BE2C (cell line): Measurements from ENCODE around the gene BEND7.

ENCODE experiments used
- DNase-seq: peaks from one replicate; pipeline ENCODE4 v3.0.0-alpha.2; 2020
- H3K27me3 ChIP-seq: fragments of 250-450 bp; sonication (Bioruptor Pico); 2 replicates; pipeline ENCODE4 v1.5.1; 2020; ENCODE audit warnings: mild to moderate bottlenecking
- H3K36me3 ChIP-seq: fragments of 250-450 bp; sonication (Bioruptor Pico); 2 replicates; pipeline ENCODE4 v1.5.1; 2020; ENCODE audit warnings: mild to moderate bottlenecking
- H3K4me1 ChIP-seq: fragments of 250-450 bp; sonication (Bioruptor Pico); 2 replicates; pipeline ENCODE4 v1.5.1; 2020
- H3K4me3 ChIP-seq: 2 replicates; pipeline ENCODE4 v1.5.1; 2011; ENCODE audit warnings: low read depth, low read length
- H3K9me3 ChIP-seq: fragments of 250-450 bp; sonication (Bioruptor Pico); 2 replicates; pipeline ENCODE4 v1.5.1; 2020
- CTCF ChIP-seq: IDR thresholded peaks from 2 replicates; pipeline ENCODE4 v1.5.1; 2012; ENCODE audit warnings: mild to moderate bottlenecking, low read depth, low read length

The BEND7 gene

GRCh38 chr10:13399752-13400151, 129.1 kb downstream of the BEND7 start:
- no peaks in the 10 kb centered on the region for H3K9me3 ChIP-seq
- H3K4me3 ChIP-seq: no peak overlapping the region
- H3K27me3 ChIP-seq: no peaks in the 10 kb centered on the region
- H3K4me1 ChIP-seq: no peaks in the 10 kb centered on the region
- no peaks in the 10 kb centered on the region for H3K36me3 ChIP-seq
- DNase-seq: no peak
- TF ChIP-seq CTCF: no peak

- H3K4me1 ChIP-seq: no peaks in the 10 kb centered on the region
- DNase-seq: no peak
- H3K27me3 ChIP-seq: no peaks in the 10 kb centered on the region; the same call in 1 of the 2 replicates
- H3K4me3 ChIP-seq: no peak overlapping the region
- H3K9me3 ChIP-seq: no peaks in the 10 kb centered on the region
- 0 out of 2 replicates have a peak, but pooled peaks have one; percentile 5 for TF ChIP-seq CTCF
- no peaks in the 10 kb centered on the region for H3K36me3 ChIP-seq
Observed at GRCh38 chr10:13399236-13399635, 129.6 kb downstream of the BEND7 start.

- Histone ChIP-seq H3K27me3 (no peaks in the 10 kb centered on the region; the same call in 1 of the 2 replicates), H3K4me1 (no peaks in the 10 kb centered on the region), H3K36me3 (no peaks in the 10 kb centered on the region), H3K9me3 (no peaks in the 10 kb centered on the region), H3K4me3 (no peak overlapping the region)
- no peak for TF ChIP-seq CTCF
- DNase-seq: no peak
Observed at GRCh38 chr10:13397052-13397451, 131.8 kb downstream of the BEND7 start.

DNA sequence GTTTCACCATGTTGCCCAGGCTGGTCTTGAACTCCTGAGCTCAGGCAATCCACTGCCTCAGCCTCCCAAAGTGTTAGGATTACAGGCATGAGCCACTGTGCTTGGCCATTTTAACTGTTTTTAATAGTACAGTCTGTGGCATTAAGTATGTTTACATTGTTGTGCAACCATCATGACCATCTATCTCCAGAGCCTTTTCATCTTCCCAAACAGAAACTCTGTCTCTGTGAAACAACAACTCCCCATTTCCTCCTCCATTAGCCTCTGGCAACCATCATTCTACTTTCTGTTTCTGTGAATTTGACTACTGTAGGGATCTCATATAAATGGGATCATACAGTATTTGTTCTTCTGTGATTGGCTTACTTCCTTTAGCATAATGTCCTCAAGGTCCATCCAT, 132.4 kb downstream of the BEND7 start:
- no peak for DNase-seq
- H3K4me3 ChIP-seq: no peak overlapping the region
- no peaks in the 10 kb centered on the region for H3K9me3 ChIP-seq
- H3K27me3 ChIP-seq: no peaks in the 10 kb centered on the region; the same call in 1 of the 2 replicates
- no peaks in the 10 kb centered on the region for H3K4me1 ChIP-seq
- H3K36me3 ChIP-seq: no peaks in the 10 kb centered on the region
- TF ChIP-seq CTCF: no peak

DNA sequence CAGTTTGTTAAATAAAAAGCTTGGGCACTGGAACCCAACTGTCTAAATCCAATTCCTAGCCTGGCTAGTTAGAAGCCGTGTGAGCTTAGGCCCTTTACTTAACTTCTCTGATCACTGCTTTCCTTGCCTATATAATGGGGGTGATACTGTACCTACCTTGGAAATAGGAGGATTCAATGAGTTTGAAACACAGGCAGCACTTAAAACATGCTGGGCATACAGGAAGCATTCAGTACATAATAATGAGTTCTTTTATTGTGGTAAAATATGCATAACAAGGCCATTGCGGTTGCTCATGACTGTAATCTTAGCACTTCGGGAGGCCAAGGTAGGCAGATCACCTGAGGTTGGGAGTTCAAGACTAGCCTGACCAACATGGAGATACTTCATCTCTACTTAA, 133.3 kb downstream of the BEND7 start:
- no peak for DNase-seq
- H3K9me3 ChIP-seq: no peaks in the 10 kb centered on the region
- no peaks in the 10 kb centered on the region; the same call in 1 of the 2 replicates for H3K27me3 ChIP-seq
- H3K36me3 ChIP-seq: no peaks in the 10 kb centered on the region
- H3K4me1 ChIP-seq: no peaks in the 10 kb centered on the region
- no peak overlapping the region for H3K4me3 ChIP-seq
- TF ChIP-seq CTCF: no peak

DNA sequence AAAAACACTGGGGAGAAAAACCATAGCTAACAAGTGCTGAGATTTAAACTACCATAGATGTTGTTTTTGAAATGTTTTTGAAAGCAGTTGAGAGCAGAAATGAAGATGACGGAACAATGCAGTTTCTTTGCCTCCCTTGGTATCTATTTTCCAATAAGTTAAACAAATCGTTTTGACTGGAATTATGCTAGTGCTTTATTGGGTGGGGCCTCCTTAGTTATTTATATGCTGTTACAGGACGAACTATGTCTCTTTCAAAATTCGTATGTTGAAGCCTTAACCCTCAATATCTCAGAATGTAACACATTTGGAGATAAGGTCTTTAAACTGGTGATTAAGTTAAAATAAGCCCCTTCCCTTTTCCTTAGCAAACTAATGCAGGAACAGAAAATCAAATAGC, 135.2 kb downstream of the BEND7 start:
- Histone ChIP-seq H3K36me3 (no peaks in the 10 kb centered on the region), H3K4me1 (no peaks in the 10 kb centered on the region), H3K9me3 (no peaks in the 10 kb centered on the region), H3K27me3 (no peaks in the 10 kb centered on the region; the same call in 1 of the 2 replicates), H3K4me3 (no peak overlapping the region)
- DNase-seq: no peak
- TF ChIP-seq CTCF: no peak
